ENCODE results near the gene SNX32. TPM values are rescaled to one million over a fixed set of nuclear protein-coding genes. Genes with fewer than 3 reads are reported as not detected.

Gene SNX32
- polyA plus RNA-seq, 2 of the 4 experiments (the other 2 are of a cell fraction), result 0.08 TPM; not detected in 1

- no peak for DNase-seq (ENCODE audit: low read depth in 1 of 2, low spot score in 1 of 2)
- peaks cover 14% of the 10 kb centered on the region for H3K4me1 ChIP-seq
- FAIRE-seq, result no peak
- 91% methylated on average over 29 of the region's 30 CpGs for WGBS (ENCODE audit: missing lambda C conversion rate)
- TF ChIP-seq MAFK (IDR thresholded peaks at IDR 0.05; ENCODE audit: partially characterized antibody), result no peak
- TF ChIP-seq TFCP2L1 (CRISPR knock-in tag; IDR thresholded peaks at IDR 0.05), result no peak
- TF ChIP-seq SMC3 (IDR thresholded peaks at IDR 0.05), result no peak
- no peak for TF ChIP-seq ELK1 (IDR thresholded peaks at IDR 0.05; ENCODE audit: low read depth, low read length)
- TF ChIP-seq EP300 (IDR thresholded peaks at IDR 0.05), result no peak
- TF ChIP-seq POLR2AphosphoS2 (conservative IDR thresholded peaks at IDR 0.05; ENCODE audit: low read length), result no peak
- no peak for TF ChIP-seq ESRRA (IDR thresholded peaks at IDR 0.05; ENCODE audit: borderline replicate concordance, low read length)
- TF ChIP-seq ZC3H11A (IDR thresholded peaks at IDR 0.05), result no peak
- no peak for TF ChIP-seq SREBF2 (IDR thresholded peaks at IDR 0.05)
- no peak for TF ChIP-seq HOXA7 (CRISPR knock-in tag; IDR thresholded peaks at IDR 0.05)
- no peak for TF ChIP-seq FOSB (CRISPR knock-in tag; IDR thresholded peaks at IDR 0.05)
- no peak for TF ChIP-seq CHD2 (IDR thresholded peaks at IDR 0.05; ENCODE audit: low read length, partially characterized antibody)
- no peak for TF ChIP-seq RFX5 (IDR thresholded peaks at IDR 0.05)
- TF ChIP-seq CEBPB (IDR thresholded peaks at IDR 0.05), result no peak
- no peak for TF ChIP-seq HMGXB4 (CRISPR knock-in tag; IDR thresholded peaks at IDR 0.05; ENCODE audit: borderline replicate concordance)
- no peak for TF ChIP-seq PHF8 (IDR thresholded peaks at IDR 0.05; ENCODE audit: borderline replicate concordance, low read depth)
- no peak for TF ChIP-seq POLR2A (IDR thresholded peaks at IDR 0.05; ENCODE audit: low read length)
- TF ChIP-seq USF2 (IDR thresholded peaks at IDR 0.05), result no peak
- ATAC-seq, result no peak
- H3K27ac ChIP-seq, result no peak overlapping the region
- H3K4me2 ChIP-seq, result no peak overlapping the region
- CTCF ChIA-PET, result interaction anchor here (0.7 to 9.5 kb wide), 14 partner anchors 11 to 170 kb away, joined by 3 to 195 read pairs (median 4); partner anchors contain the start of genes CFL1, EFEMP2, KAT5 and MUS81
- POLR2A ChIA-PET, result interaction anchor here (1.1 to 1.3 kb wide), 2 partner anchors 8 to 15 kb away, joined by 3 to 4 read pairs; partner anchors contain the start of gene CCDC85B
- no peak overlapping the region for H3K4me3 ChIP-seq
- no peaks in the 10 kb centered on the region for H3K9me3 ChIP-seq
Measured at GRCh38 chr11:65882120-65883057, 48.6 kb downstream of the SNX32 start.

- WGBS (ENCODE audit: missing lambda C conversion rate), result 91% methylated on average over 13 of the region's 13 CpGs
- H3K4me2 ChIP-seq, result no peak overlapping the region
- POLR2A ChIA-PET, result interaction anchor here (1.1 to 1.6 kb wide), 2 partner anchors 14 to 17 kb away, joined by 3 to 9 read pairs; partner anchors contain the start of gene FOSL1
- TF ChIP-seq E2F6 (IDR thresholded peaks at IDR 0.05; ENCODE audit: borderline replicate concordance, low read depth), result no peak
- no peak for TF ChIP-seq CEBPB (IDR thresholded peaks at IDR 0.05)
- no peak for TF ChIP-seq HES2 (IDR thresholded peaks at IDR 0.05)
- no peak for TF ChIP-seq ZFP36 (IDR thresholded peaks at IDR 0.05; ENCODE audit: borderline replicate concordance, partially characterized antibody)
- no peak for TF ChIP-seq TP53 (CRISPR knock-in tag; IDR thresholded peaks at IDR 0.05)
- TF ChIP-seq BHLHE40 (IDR thresholded peaks at IDR 0.05; ENCODE audit: low read depth, low read length), result no peak
- TF ChIP-seq HOXB13 (CRISPR knock-in tag; IDR thresholded peaks at IDR 0.05; ENCODE audit: low read depth), result no peak
- no peak for TF ChIP-seq FOSL2 (IDR thresholded peaks at IDR 0.05)
- no peak for TF ChIP-seq FOSL2 (CRISPR knock-in tag; IDR thresholded peaks at IDR 0.05)
- TF ChIP-seq ATOH8 (CRISPR knock-in tag; IDR thresholded peaks at IDR 0.05; ENCODE audit: low read depth), result no peak
- TF ChIP-seq ESRRA (IDR thresholded peaks at IDR 0.05; ENCODE audit: borderline replicate concordance, low read length), result no peak
- TF ChIP-seq JUNB (IDR thresholded peaks at IDR 0.05), result no peak
- no peak for TF ChIP-seq HOXA7 (CRISPR knock-in tag; IDR thresholded peaks at IDR 0.05)
- H3K9me3 ChIP-seq, result no peaks in the 10 kb centered on the region
- DNase-seq (ENCODE audit: low read depth in 1 of 2, low spot score in 1 of 2), result no peak
- no peak overlapping the region for H3K27ac ChIP-seq
- no peak overlapping the region for H3K4me3 ChIP-seq
- ATAC-seq, result no peak
- FAIRE-seq, result no peak
- peaks cover 16% of the 10 kb centered on the region for H3K4me1 ChIP-seq
- CTCF ChIA-PET, result interaction anchor here (0.8 to 20.5 kb wide), 20 partner anchors 5 to 171 kb away, joined by 3 to 618 read pairs (median 22); partner anchors contain the start of genes C11orf68, CFL1, CTSW and DRAP1
Measured at GRCh38 chr11:65883058-65883761, 49.4 kb downstream of the SNX32 start.
